BLaER1 (cell line): ENCODE measurements around the gene ABCC4.
A peak's percentile ranks its signal among the peaks of the same experiment; 100 is the strongest.

Experiments
- H3K27ac ChIP-seq: shearing (Covaris generic); formaldehyde crosslinking; 2 replicates; pipeline ENCODE4 v1.8.1; 2022
- H3K27me3 ChIP-seq: shearing (Covaris generic); formaldehyde crosslinking; 2 replicates; pipeline ENCODE4 v1.8.1; 2022
- H3K36me3 ChIP-seq: shearing (Covaris generic); formaldehyde crosslinking; 2 replicates; pipeline ENCODE4 v1.8.1; 2022
- H3K4me1 ChIP-seq: shearing (Covaris generic); formaldehyde crosslinking; 2 replicates; pipeline ENCODE4 v1.8.1; 2022
- H3K4me2 ChIP-seq: shearing (Covaris generic); formaldehyde crosslinking; 2 replicates; pipeline ENCODE4 v1.8.1; 2022
- H3K4me3 ChIP-seq: shearing (Covaris generic); formaldehyde crosslinking; 2 replicates; pipeline ENCODE4 v1.8.1; 2022
- H3K9ac ChIP-seq: shearing (Covaris generic); formaldehyde crosslinking; 2 replicates; pipeline ENCODE4 v1.8.1; 2022
- H3K9me3 ChIP-seq: shearing (Covaris generic); formaldehyde crosslinking; 2 replicates; pipeline ENCODE4 v1.8.1; 2022
- H4K20me1 ChIP-seq: shearing (Covaris generic); formaldehyde crosslinking; 2 replicates; pipeline ENCODE4 v1.8.1; 2022
- Cebpa-rat ChIP-seq: shearing (Covaris generic); IDR thresholded peaks from 2 replicates; pipeline ENCODE4 v1.8.1; 2022

Gene ABCC4

DNA sequence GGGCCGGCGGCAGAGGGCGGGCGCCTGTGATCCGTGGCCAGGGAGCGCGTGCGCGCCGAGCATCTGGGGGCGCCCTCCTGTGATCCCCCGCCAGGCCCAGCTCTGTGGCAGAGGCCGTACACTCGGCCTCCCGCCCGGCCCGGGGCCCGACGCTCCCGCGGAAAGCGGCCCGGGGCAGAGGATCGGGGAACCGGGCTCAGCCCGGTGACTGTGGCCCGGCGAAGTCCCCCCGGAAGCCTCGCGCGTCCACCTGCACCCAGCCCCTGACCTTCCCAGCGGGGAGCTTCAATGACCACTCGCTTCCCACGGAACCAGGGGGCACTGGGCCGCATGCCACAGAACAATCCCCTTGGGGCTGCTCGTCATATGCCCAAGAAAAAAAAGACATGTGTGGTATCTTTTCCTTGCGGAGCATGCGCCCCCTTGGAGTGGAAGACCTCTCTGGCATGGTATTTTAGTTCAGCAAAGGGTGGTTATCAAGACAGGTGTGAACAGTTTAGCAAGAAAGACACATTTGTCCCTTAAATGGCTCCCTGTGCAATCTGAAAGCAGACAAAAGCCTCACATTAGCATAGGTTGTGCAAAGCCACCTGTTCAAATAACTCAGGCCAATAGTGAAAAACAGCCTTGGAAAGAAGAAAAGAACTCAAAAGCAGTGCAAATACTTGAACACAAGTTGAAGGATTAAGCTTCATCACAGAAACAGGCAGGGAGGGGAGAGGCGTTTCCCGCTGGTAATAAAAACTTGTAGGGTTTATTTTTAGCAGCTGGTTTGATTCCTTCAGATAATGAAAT, 298.0 kb downstream of the ABCC4 start:
- H3K27me3 ChIP-seq = peaks cover 5% of the 10 kb centered on the region
- H3K4me2 ChIP-seq = peak overlapping the region; percentile 87
- no peaks in the 10 kb centered on the region for H3K36me3 ChIP-seq
- H3K27ac ChIP-seq = no peak overlapping the region
- peak overlapping the region; percentile 31; the same call in 1 of the 2 replicates for H3K9ac ChIP-seq
- no peaks in the 10 kb centered on the region for H3K9me3 ChIP-seq
- H4K20me1 ChIP-seq = no peaks in the 10 kb centered on the region
- peaks cover 11% of the 10 kb centered on the region for H3K4me1 ChIP-seq
- TF ChIP-seq Cebpa-rat = no peak
- peak overlapping the region; percentile 61 for H3K4me3 ChIP-seq

DNA sequence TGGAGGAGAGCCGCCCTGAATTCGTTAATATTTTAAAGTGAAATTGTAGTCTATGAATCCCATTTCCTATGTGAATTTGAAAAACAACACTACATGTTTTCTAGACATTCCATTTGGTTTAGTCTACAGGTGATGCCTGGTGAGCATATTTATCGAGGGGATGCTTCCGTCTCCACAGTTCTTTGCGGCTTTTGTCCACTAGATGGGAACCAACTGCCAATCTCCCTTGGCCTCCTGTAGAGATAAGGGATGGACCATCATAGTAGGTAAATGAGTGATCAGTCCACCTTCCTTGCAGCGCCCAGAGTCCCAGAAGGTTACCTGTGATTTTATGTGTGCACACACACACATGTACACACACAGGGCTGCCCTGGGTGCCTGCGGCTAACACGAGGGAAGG, 299.1 kb downstream of the ABCC4 start:
- TF ChIP-seq Cebpa-rat = no peak
- H3K36me3 ChIP-seq = no peaks in the 10 kb centered on the region
- H3K4me2 ChIP-seq = no peak overlapping the region

DNA sequence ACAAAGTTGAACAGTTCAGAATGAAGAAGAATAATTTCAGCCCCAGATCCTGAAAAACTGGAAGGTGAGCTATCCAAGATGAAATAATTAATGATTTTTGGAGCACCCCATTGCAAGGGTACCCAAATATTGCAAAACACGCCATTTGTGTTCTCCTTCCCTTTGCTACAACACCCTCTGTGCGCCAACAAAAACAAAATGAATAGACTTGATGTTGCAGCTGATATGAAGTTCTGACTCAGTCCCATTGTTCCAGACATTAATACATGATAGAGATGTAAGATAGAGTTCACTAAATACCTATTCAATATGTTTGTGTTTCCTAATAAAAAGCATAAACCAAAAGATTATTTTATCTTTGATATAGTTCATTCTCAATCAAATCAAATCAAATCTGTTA, 301.4 kb downstream of the ABCC4 start:
- Histone ChIP-seq H3K27me3 (peaks cover 5% of the 10 kb centered on the region), H3K27ac (no peak overlapping the region), H3K9me3 (no peaks in the 10 kb centered on the region), H4K20me1 (no peaks in the 10 kb centered on the region), H3K4me1 (peaks cover 11% of the 10 kb centered on the region), H3K36me3 (no peaks in the 10 kb centered on the region), H3K9ac (no peak overlapping the region), H3K4me3 (no peak overlapping the region), H3K4me2 (no peak overlapping the region)
- TF ChIP-seq Cebpa-rat = no peak

More for the DNA sequence above, 299.1 kb downstream of the ABCC4 start:
- no peak overlapping the region for H3K27ac ChIP-seq
- H3K9ac ChIP-seq = no peak overlapping the region
- H3K4me3 ChIP-seq = no peak overlapping the region
- H4K20me1 ChIP-seq = no peaks in the 10 kb centered on the region
- no peaks in the 10 kb centered on the region for H3K9me3 ChIP-seq
- H3K4me1 ChIP-seq = peaks cover 11% of the 10 kb centered on the region
- H3K27me3 ChIP-seq = peaks cover 5% of the 10 kb centered on the region

GRCh38 chr13:94997126-94997525, 304.1 kb downstream of the ABCC4 start:
- no peaks in the 10 kb centered on the region for H3K9me3 ChIP-seq
- no peaks in the 10 kb centered on the region for H3K27me3 ChIP-seq
- H4K20me1 ChIP-seq = no peaks in the 10 kb centered on the region
- H3K4me1 ChIP-seq = no peaks in the 10 kb centered on the region
- no peak overlapping the region for H3K4me2 ChIP-seq
- no peaks in the 10 kb centered on the region for H3K36me3 ChIP-seq
- TF ChIP-seq Cebpa-rat = no peak
- H3K9ac ChIP-seq = no peak overlapping the region
- no peak overlapping the region for H3K27ac ChIP-seq
- H3K4me3 ChIP-seq = no peak overlapping the region

GRCh38 chr13:94996445-94996844, 304.8 kb downstream of the ABCC4 start:
- H3K4me2 ChIP-seq = no peak overlapping the region
- H3K4me3 ChIP-seq = no peak overlapping the region

DNA sequence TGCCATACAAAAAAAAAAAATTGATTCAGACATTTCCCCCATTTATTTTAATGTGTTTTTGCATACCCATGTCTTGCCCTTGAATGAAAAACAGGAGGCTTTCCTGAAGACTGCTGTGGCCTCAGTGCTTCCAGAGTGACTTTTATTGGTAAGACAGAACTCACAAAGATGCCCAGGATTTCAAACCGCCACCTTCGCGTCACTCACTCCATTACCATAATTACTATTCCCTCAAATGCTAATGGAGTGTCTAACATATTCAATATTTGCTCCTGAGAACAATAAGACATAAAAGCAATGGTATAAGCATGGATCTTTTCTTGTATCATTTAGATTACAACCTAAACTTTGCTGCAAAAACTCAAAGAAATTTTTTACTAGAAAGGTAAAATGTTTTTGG, 306.7 kb downstream of the ABCC4 start:
- no peaks in the 10 kb centered on the region for H3K27me3 ChIP-seq
- no peak overlapping the region for H3K4me2 ChIP-seq
- H3K27ac ChIP-seq = no peak overlapping the region
- H3K9ac ChIP-seq = no peak overlapping the region
- H3K36me3 ChIP-seq = no peaks in the 10 kb centered on the region
- TF ChIP-seq Cebpa-rat = no peak
- no peaks in the 10 kb centered on the region for H4K20me1 ChIP-seq
- H3K4me1 ChIP-seq = no peaks in the 10 kb centered on the region
- H3K9me3 ChIP-seq = no peaks in the 10 kb centered on the region
- H3K4me3 ChIP-seq = no peak overlapping the region

More at GRCh38 chr13:94996445-94996844, 304.8 kb downstream of the ABCC4 start:
- Histone ChIP-seq H4K20me1 (no peaks in the 10 kb centered on the region), H3K4me1 (no peaks in the 10 kb centered on the region), H3K9ac (no peak overlapping the region), H3K27me3 (no peaks in the 10 kb centered on the region), H3K9me3 (no peaks in the 10 kb centered on the region), H3K36me3 (no peaks in the 10 kb centered on the region), H3K27ac (no peak overlapping the region)
- no peak for TF ChIP-seq Cebpa-rat

- Histone ChIP-seq H3K36me3 (no peaks in the 10 kb centered on the region), H3K9me3 (no peaks in the 10 kb centered on the region), H3K27me3 (no peaks in the 10 kb centered on the region), H3K4me1 (no peaks in the 10 kb centered on the region), H4K20me1 (no peaks in the 10 kb centered on the region), H3K27ac (no peak overlapping the region), H3K4me3 (no peak overlapping the region), H3K9ac (no peak overlapping the region), H3K4me2 (no peak overlapping the region)
- TF ChIP-seq Cebpa-rat = no peak
Measured at GRCh38 chr13:94993616-94994015, 307.6 kb downstream of the ABCC4 start.

DNA sequence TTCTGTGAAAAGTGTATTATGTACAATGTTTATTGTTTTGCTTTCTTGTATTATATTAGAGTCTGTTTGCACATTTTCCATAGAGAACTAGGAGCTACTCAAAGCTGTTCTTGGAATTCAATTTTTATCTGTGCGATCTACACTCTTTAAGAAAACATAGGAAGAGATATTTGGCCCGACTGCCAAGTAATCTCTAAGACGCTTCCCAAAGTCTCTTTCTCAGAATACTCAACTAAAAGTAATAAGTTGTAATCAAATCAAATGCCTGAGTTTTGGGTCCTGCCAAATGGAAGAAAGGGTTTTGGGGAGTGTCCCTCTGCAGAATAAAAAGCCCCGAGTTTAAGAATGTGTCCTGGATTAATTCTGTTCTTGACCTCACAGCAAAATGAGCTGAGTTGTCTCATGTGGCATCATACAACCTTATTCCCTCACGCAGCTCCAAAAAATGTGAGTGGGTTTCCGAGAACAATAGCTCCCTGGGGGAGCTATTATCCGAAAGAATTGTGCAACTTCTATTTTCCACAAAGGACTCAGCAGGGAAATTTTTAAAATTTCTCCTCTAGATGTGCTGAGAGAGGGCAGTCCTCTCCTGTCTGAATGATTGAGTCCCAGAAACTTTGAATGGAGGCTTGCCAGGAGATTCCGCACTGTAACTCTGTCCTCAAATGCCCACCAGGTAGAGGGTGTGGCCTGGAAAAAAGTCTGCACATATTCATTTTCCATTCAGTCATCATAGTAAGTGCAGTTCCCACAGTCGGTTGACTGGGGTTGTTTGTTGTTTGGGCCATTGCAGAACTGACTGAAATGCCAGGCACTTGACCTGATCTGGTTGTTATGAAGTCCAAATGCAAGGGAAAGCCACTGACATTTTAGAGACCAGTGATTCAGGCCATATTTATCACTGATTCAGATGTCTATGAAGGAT, 309.0 kb downstream of the ABCC4 start:
- no peak for TF ChIP-seq Cebpa-rat
- H4K20me1 ChIP-seq = no peaks in the 10 kb centered on the region
- H3K27me3 ChIP-seq = no peaks in the 10 kb centered on the region
- H3K4me3 ChIP-seq = no peak overlapping the region
- H3K4me1 ChIP-seq = no peaks in the 10 kb centered on the region
- H3K4me2 ChIP-seq = no peak overlapping the region
- no peaks in the 10 kb centered on the region for H3K9me3 ChIP-seq
- H3K27ac ChIP-seq = no peak overlapping the region
- no peak overlapping the region for H3K9ac ChIP-seq
- no peaks in the 10 kb centered on the region for H3K36me3 ChIP-seq

DNA sequence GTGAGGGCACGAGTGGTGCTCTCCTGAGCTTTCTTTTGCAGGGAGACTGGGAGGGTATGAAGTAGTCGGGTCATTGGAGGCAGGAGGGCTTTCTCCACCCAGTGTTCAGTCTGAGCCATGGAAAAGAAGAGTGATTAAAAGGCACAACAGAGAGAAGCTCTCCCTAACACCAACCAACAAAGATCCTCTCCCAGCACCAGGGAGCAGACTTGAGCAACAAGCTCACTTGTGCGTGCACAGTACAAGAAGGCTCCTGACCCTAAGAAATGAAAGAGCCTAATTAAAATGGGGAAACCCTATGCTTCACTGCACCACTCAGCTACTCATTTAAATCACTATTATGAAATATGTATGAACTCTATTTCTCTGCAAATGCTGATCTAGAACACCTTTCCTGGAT, 312.6 kb downstream of the ABCC4 start:
- Histone ChIP-seq H3K36me3 (no peaks in the 10 kb centered on the region), H3K9me3 (no peaks in the 10 kb centered on the region), H3K4me1 (no peaks in the 10 kb centered on the region), H3K4me3 (no peak overlapping the region), H3K9ac (no peak overlapping the region), H3K27ac (no peak overlapping the region), H4K20me1 (no peaks in the 10 kb centered on the region), H3K4me2 (no peak overlapping the region), H3K27me3 (no peaks in the 10 kb centered on the region)
- TF ChIP-seq Cebpa-rat = no peak

DNA sequence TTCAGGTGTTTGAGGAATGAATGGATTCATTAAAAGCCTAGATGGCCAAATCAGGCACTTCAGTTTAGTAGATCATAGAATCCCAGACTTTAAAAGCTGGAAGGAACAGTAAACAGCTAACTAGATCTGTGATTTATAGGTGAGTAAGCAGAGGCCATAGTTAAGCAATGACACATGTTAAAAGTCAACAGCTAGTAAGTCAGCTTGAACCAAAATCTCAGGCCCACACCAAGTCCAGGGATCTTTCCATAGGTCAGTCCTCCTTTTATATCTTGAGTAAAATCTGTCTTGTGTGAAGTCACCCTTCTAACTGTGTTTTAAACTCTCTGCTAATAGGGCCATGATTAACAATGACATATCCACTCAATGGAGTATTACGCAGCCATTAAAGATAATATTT, 313.4 kb downstream of the ABCC4 start:
- H4K20me1 ChIP-seq = no peaks in the 10 kb centered on the region
- no peak overlapping the region for H3K4me3 ChIP-seq
- H3K4me1 ChIP-seq = no peaks in the 10 kb centered on the region
- H3K27ac ChIP-seq = no peak overlapping the region
- no peak for TF ChIP-seq Cebpa-rat
- no peaks in the 10 kb centered on the region for H3K9me3 ChIP-seq
- H3K9ac ChIP-seq = no peak overlapping the region
- H3K27me3 ChIP-seq = no peaks in the 10 kb centered on the region
- H3K36me3 ChIP-seq = no peaks in the 10 kb centered on the region
- no peak overlapping the region for H3K4me2 ChIP-seq
